Hepatocyte (in vitro differentiated cells): ENCODE results near the gene TCF4.

Experiments
- EZH2 ChIP-seq: fragments of 200-600 bp; sonication (generic); IDR thresholded peaks from 2 replicates; pipeline ENCODE4 v1.6.1; 2016; ENCODE audit warnings: antibody characterized with exemption, mild to moderate bottlenecking, borderline replicate concordance
- EZH2phosphoT487 ChIP-seq: fragments of 200-600 bp; sonication (generic); IDR thresholded peaks from one replicate; pipeline ENCODE4 v1.6.1; 2018; ENCODE audit warnings: antibody characterized with exemption, mild to moderate bottlenecking, low read depth, moderate library complexity; ENCODE audit not compliant: unreplicated experiment, severe bottlenecking
- TF ChIP-seq, protein P1 (sequence below): fragments of 200-600 bp; sonication (generic); IDR thresholded peaks from 2 replicates; pipeline ENCODE4 v1.5.1; 2016; ENCODE audit warnings: antibody characterized with exemption, mild to moderate bottlenecking; ENCODE audit not compliant: poor library complexity

- TF ChIP-seq, protein P1, sequence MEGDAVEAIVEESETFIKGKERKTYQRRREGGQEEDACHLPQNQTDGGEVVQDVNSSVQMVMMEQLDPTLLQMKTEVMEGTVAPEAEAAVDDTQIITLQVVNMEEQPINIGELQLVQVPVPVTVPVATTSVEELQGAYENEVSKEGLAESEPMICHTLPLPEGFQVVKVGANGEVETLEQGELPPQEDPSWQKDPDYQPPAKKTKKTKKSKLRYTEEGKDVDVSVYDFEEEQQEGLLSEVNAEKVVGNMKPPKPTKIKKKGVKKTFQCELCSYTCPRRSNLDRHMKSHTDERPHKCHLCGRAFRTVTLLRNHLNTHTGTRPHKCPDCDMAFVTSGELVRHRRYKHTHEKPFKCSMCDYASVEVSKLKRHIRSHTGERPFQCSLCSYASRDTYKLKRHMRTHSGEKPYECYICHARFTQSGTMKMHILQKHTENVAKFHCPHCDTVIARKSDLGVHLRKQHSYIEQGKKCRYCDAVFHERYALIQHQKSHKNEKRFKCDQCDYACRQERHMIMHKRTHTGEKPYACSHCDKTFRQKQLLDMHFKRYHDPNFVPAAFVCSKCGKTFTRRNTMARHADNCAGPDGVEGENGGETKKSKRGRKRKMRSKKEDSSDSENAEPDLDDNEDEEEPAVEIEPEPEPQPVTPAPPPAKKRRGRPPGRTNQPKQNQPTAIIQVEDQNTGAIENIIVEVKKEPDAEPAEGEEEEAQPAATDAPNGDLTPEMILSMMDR = no peak
- TF ChIP-seq EZH2 (no peak), EZH2phosphoT487 (no peak)
Observed at GRCh38 chr18:55555395-55556027, 32.5 kb downstream of the TCF4 start.
